GM18870 (cell line): ENCODE measurements around the gene SFSWAP.

Experiments
- ATAC-seq: cut with Tn5 transposase; IDR thresholded peaks from one replicate; pipeline ENCODE4 v1.9.1; 2021; ENCODE audit warnings: moderate library complexity; ENCODE audit not compliant: unreplicated experiment

The SFSWAP gene

GRCh38 chr12:131785763-131786330, 75.0 kb downstream of the SFSWAP start:
- ATAC-seq: no peak

GRCh38 chr12:131786331-131786730, 75.4 kb downstream of the SFSWAP start:
- ATAC-seq: no peak

- no peak for ATAC-seq
Measured at GRCh38 chr12:131787143-131787660, 76.3 kb downstream of the SFSWAP start.

- ATAC-seq: no peak
Measured at GRCh38 chr12:131788070-131788469, 77.2 kb downstream of the SFSWAP start.

- no peak for ATAC-seq
Measured at GRCh38 chr12:131789638-131790037, 78.7 kb downstream of the SFSWAP start.

GRCh38 chr12:131793243-131794022, 82.5 kb downstream of the SFSWAP start:
- no peak for ATAC-seq

- no peak for ATAC-seq
Measured at GRCh38 chr12:131794061-131794460, 83.2 kb downstream of the SFSWAP start.

- no peak for ATAC-seq
Measured at GRCh38 chr12:131794573-131794972, 83.7 kb downstream of the SFSWAP start.

- no peak for ATAC-seq
Measured at GRCh38 chr12:131795064-131795463, 84.2 kb downstream of the SFSWAP start.

GRCh38 chr12:131795690-131796410, 85.0 kb downstream of the SFSWAP start:
- no peak for ATAC-seq

GRCh38 chr12:131796411-131796736, 85.5 kb downstream of the SFSWAP start:
- no peak for ATAC-seq

GRCh38 chr12:131796754-131797587, 86.1 kb downstream of the SFSWAP start:
- ATAC-seq: no peak

- ATAC-seq: no peak
Measured at GRCh38 chr12:131797588-131797934, 86.7 kb downstream of the SFSWAP start.

- ATAC-seq: no peak
Measured at GRCh38 chr12:131799195-131799594, 88.3 kb downstream of the SFSWAP start.

- ATAC-seq: no peak
Measured at GRCh38 chr12:131799828-131800593, 89.1 kb downstream of the SFSWAP start.

- ATAC-seq: no peak
Measured at GRCh38 chr12:131800594-131801135, 89.8 kb downstream of the SFSWAP start.

GRCh38 chr12:131801254-131801866, 90.5 kb downstream of the SFSWAP start:
- ATAC-seq: no peak

- no peak for ATAC-seq
Measured at GRCh38 chr12:131803961-131804521, 93.2 kb downstream of the SFSWAP start.

- ATAC-seq: no peak
Measured at GRCh38 chr12:131805421-131805820, 94.5 kb downstream of the SFSWAP start.
